ENCODE results near the gene SH3BP4. TPM values are rescaled to one million over a fixed set of nuclear protein-coding genes. Genes with fewer than 3 reads are reported as not detected.
A peak's percentile ranks its signal among the peaks of the same experiment; 100 is the strongest.

Gene SH3BP4
- total and polyA plus RNA-seq, 7 donors, result 4.8 to 22.8 (median 14.0) TPM

GRCh38 chr2:234963773-234964615 is 12.2 kb downstream of the SH3BP4 start:
- 85 to 90% methylated on average over 11 of the region's 11 CpGs for WGBS, 2 donors
- Histone ChIP-seq H3K36me3 (no peaks in the 10 kb centered on the region), H3K27ac (peak overlapping the region in 3 of 4 donors; percentile 39 to 54 (median 51)), H3K27me3 (no peaks in the 10 kb centered on the region), H3K4me3 (no peak overlapping the region), H3K9me3 (no peaks in the 10 kb centered on the region), H3K4me1 (peaks cover 0 to 38% (median 32%) of the 10 kb centered on the region in 4 donors)
- DNase-seq, result peak; percentile 89
- intact Hi-C loops (cut with DNase I), result no loop called here
- TF ChIP-seq POLR2AphosphoS5 (IDR thresholded peaks at IDR 0.05) (peak; percentile 40 to 63 (median 54)), CTCF (IDR thresholded peaks at IDR 0.05) (no peak)

GRCh38 chr2:234964631-234965461 is 13.0 kb downstream of the SH3BP4 start:
- no peak overlapping the region for H3K4me3 ChIP-seq
- H3K27me3 ChIP-seq, result no peaks in the 10 kb centered on the region
- intact Hi-C loops (cut with DNase I), result no loop called here
- H3K27ac ChIP-seq, result peak overlapping the region in 2 of 4 donors; percentile 51 to 54
- peaks cover 0 to 46% (median 39%) of the 10 kb centered on the region in 4 donors for H3K4me1 ChIP-seq
- H3K9me3 ChIP-seq, result no peaks in the 10 kb centered on the region
- TF ChIP-seq POLR2A (IDR thresholded peaks at IDR 0.05) (no peak), EP300 (IDR thresholded peaks at IDR 0.05) (no peak), CTCF (IDR thresholded peaks at IDR 0.05) (no peak), POLR2AphosphoS5 (IDR thresholded peaks at IDR 0.05) (no peak)
- WGBS, 2 donors, result 73 to 78% methylated on average over 18 of the region's 18 CpGs
- DNase-seq, result peak; percentile 58
- H3K36me3 ChIP-seq, result no peaks in the 10 kb centered on the region

- WGBS, 2 donors, result 86 to 87% methylated on average over 6 of the region's 6 CpGs
- no peak for TF ChIP-seq CTCF (IDR thresholded peaks at IDR 0.05)
- TF ChIP-seq POLR2A (IDR thresholded peaks at IDR 0.05), result no peak
- no peak for TF ChIP-seq EP300 (IDR thresholded peaks at IDR 0.05)
- TF ChIP-seq POLR2AphosphoS5 (IDR thresholded peaks at IDR 0.05), result peak in 1 of 4 donors; percentile 10
- intact Hi-C loops (cut with DNase I), result no loop called here
- H3K27me3 ChIP-seq, result no peaks in the 10 kb centered on the region
- DNase-seq, result no peak
- H3K27ac ChIP-seq, result peak overlapping the region in 2 of 4 donors; percentile 12 to 13
- H3K4me3 ChIP-seq, result no peak overlapping the region
- no peaks in the 10 kb centered on the region for H3K9me3 ChIP-seq
- no peaks in the 10 kb centered on the region for H3K36me3 ChIP-seq
- peaks cover 0 to 60% (median 51%) of the 10 kb centered on the region in 4 donors for H3K4me1 ChIP-seq
Measured at GRCh38 chr2:234966340-234966739, 14.5 kb downstream of the SH3BP4 start.

- 93% methylated on average over 14 of the region's 14 CpGs for WGBS, 2 donors
- Histone ChIP-seq H3K4me3 (no peak overlapping the region), H3K4me1 (peaks cover 0 to 60% (median 51%) of the 10 kb centered on the region in 4 donors), H3K36me3 (no peaks in the 10 kb centered on the region), H3K9me3 (no peaks in the 10 kb centered on the region), H3K27ac (no peak overlapping the region), H3K27me3 (no peaks in the 10 kb centered on the region)
- no peak for TF ChIP-seq CTCF (IDR thresholded peaks at IDR 0.05)
- DNase-seq, result peak; percentile 43
- intact Hi-C loops (cut with DNase I), result no loop called here
Measured at GRCh38 chr2:234967201-234967869, 15.5 kb downstream of the SH3BP4 start.
